Measurements from ENCODE around the gene ZNF76.

GRCh38 chr6:35267897-35268296 lies 8.4 kb downstream of the ZNF76 start:
- TF ChIP-seq, protein P1, sequence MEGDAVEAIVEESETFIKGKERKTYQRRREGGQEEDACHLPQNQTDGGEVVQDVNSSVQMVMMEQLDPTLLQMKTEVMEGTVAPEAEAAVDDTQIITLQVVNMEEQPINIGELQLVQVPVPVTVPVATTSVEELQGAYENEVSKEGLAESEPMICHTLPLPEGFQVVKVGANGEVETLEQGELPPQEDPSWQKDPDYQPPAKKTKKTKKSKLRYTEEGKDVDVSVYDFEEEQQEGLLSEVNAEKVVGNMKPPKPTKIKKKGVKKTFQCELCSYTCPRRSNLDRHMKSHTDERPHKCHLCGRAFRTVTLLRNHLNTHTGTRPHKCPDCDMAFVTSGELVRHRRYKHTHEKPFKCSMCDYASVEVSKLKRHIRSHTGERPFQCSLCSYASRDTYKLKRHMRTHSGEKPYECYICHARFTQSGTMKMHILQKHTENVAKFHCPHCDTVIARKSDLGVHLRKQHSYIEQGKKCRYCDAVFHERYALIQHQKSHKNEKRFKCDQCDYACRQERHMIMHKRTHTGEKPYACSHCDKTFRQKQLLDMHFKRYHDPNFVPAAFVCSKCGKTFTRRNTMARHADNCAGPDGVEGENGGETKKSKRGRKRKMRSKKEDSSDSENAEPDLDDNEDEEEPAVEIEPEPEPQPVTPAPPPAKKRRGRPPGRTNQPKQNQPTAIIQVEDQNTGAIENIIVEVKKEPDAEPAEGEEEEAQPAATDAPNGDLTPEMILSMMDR (IDR thresholded peaks at IDR 0.05): no peak
- TF ChIP-seq EZH2 (IDR thresholded peaks at IDR 0.05) (no peak), EZH2phosphoT487 (IDR thresholded peaks at IDR 0.05) (no peak)

All from neural progenitor cell (in vitro differentiated cells).